Measurements from ENCODE around the gene RTKN. TPM values are rescaled to one million over a fixed set of nuclear protein-coding genes. Genes with fewer than 3 reads are reported as not detected.
A peak's percentile ranks its signal among the peaks of the same experiment; 100 is the strongest.

RTKN gene
- total and polyA plus RNA-seq, 2 of the 13 experiments (the other 11 are each of a cell fraction or from before 2014, with no cell fraction given): 159 to 166 TPM

DNA sequence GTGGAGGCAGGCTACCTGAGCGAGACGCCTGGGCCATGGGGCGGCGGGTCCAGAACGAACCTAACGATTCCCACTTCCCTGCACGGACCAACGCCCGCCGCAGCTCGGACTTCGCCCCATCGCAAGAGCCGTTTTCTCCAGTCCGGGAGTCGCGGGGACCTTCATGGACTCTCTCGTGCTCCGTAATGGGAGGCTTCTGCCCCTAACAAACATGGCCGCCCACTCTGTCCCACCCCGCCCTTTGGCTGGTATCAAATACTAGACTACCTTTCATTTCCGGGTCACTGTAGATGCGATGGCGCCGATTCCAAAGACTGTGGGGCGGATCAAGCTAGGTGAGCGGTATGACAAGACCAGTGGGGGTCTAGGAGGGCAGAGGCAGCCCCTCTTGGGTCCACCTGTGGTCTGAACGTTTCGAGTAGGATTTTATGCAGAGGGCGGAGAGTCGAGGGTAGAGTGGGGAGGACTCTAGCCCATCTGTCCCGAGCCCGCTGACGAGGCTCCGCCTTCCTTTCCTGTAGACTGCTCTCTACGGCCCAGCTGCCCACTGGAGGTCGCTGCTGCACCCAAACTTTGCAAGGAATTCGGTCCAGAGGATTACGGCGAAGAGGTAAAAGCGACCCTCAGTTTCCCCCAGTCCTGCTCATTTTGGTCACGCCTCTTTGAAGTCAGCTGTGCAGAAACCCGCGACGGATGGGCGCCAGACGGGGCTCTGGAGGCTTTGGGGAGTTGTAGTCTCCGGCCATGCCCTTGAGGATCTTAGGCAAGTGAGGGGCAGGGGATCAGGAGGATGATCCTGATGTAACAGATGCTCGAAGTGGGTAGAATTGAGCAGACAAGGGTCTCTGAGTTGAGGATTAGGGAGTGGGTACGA lies 41.3 kb upstream of the RTKN start, which contains the start of the genes CCDC142 and TTC31 (continued):
- TF ChIP-seq, protein P1, sequence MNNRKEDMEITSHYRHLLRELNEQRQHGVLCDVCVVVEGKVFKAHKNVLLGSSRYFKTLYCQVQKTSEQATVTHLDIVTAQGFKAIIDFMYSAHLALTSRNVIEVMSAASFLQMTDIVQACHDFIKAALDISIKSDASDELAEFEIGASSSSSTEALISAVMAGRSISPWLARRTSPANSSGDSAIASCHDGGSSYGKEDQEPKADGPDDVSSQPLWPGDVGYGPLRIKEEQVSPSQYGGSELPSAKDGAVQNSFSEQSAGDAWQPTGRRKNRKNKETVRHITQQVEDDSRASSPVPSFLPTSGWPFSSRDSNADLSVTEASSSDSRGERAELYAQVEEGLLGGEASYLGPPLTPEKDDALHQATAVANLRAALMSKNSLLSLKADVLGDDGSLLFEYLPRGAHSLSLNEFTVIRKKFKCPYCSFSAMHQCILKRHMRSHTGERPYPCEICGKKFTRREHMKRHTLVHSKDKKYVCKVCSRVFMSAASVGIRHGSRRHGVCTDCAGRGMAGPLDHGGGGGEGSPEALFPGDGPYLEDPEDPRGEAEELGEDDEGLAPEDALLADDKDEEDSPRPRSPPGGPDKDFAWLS (CRISPR knock-in tag; IDR thresholded peaks at IDR 0.05; ENCODE audit: borderline replicate concordance): no peak; the same call in 1 of the 2 replicates
- no peak; the same call in 1 of the 2 replicates for TF ChIP-seq ZNF274 (CRISPR knock-in tag; IDR thresholded peaks at IDR 0.05)
- peak; percentile 91 for TF ChIP-seq ZNF891 (CRISPR knock-in tag; IDR thresholded peaks at IDR 0.05)
- peak; percentile 86; the same call in 1 of the 2 replicates for TF ChIP-seq SNAPC2 (CRISPR knock-in tag; IDR thresholded peaks at IDR 0.05)
- TF ChIP-seq SAP130 (CRISPR knock-in tag; IDR thresholded peaks at IDR 0.05; ENCODE audit: low read depth): peak; percentile 99
- no peak for TF ChIP-seq ZNF598 (CRISPR knock-in tag; IDR thresholded peaks at IDR 0.05; ENCODE audit: borderline replicate concordance)
- peak; percentile 7; the same call in 1 of the 2 replicates for TF ChIP-seq ZNF468 (CRISPR knock-in tag; IDR thresholded peaks at IDR 0.05)
- no peak for TF ChIP-seq ZNF549 (CRISPR knock-in tag; IDR thresholded peaks at IDR 0.05)
- no peak for TF ChIP-seq CHD2 (IDR thresholded peaks at IDR 0.05; ENCODE audit: low read depth, low read length)
- peak; percentile 96 for TF ChIP-seq KLF12 (CRISPR knock-in tag; IDR thresholded peaks at IDR 0.05; ENCODE audit: borderline replicate concordance)
- TF ChIP-seq NFRKB (IDR thresholded peaks at IDR 0.05): peak; percentile 59; the same call in 1 of the 2 replicates
- no peak for TF ChIP-seq SP140L (CRISPR knock-in tag; IDR thresholded peaks at IDR 0.05; ENCODE audit: borderline replicate concordance)
- peak; percentile 51; the same call in 1 of the 2 replicates for TF ChIP-seq ARNT2 (CRISPR knock-in tag; IDR thresholded peaks at IDR 0.05; ENCODE audit: low read depth)
- TF ChIP-seq FOXM1 (CRISPR knock-in tag; IDR thresholded peaks at IDR 0.05): no peak
- TF ChIP-seq ZNF510 (CRISPR knock-in tag; IDR thresholded peaks at IDR 0.05; ENCODE audit: low read depth): peak; percentile 64; the same call in 1 of the 2 replicates
- TF ChIP-seq FOXP1 (IDR thresholded peaks at IDR 0.05): no peak
- 0 out of 2 replicates have a peak, but pooled peaks have one; percentile 4 for TF ChIP-seq FOXP1 (CRISPR knock-in tag; IDR thresholded peaks at IDR 0.05)
- TF ChIP-seq ZNF24 (IDR thresholded peaks at IDR 0.05): no peak
- peak; percentile 36; the same call in 1 of the 2 replicates for TF ChIP-seq ZNF607 (CRISPR knock-in tag; IDR thresholded peaks at IDR 0.05; ENCODE audit: borderline replicate concordance)
- TF ChIP-seq, protein P2, sequence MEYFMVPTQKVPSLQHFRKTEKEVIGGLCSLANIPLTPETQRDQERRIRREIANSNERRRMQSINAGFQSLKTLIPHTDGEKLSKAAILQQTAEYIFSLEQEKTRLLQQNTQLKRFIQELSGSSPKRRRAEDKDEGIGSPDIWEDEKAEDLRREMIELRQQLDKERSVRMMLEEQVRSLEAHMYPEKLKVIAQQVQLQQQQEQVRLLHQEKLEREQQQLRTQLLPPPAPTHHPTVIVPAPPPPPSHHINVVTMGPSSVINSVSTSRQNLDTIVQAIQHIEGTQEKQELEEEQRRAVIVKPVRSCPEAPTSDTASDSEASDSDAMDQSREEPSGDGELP (IDR thresholded peaks at IDR 0.05; ENCODE audit: borderline replicate concordance, low read depth): 0 out of 2 replicates have a peak, but pooled peaks have one; percentile 15
- TF ChIP-seq, protein P3, sequence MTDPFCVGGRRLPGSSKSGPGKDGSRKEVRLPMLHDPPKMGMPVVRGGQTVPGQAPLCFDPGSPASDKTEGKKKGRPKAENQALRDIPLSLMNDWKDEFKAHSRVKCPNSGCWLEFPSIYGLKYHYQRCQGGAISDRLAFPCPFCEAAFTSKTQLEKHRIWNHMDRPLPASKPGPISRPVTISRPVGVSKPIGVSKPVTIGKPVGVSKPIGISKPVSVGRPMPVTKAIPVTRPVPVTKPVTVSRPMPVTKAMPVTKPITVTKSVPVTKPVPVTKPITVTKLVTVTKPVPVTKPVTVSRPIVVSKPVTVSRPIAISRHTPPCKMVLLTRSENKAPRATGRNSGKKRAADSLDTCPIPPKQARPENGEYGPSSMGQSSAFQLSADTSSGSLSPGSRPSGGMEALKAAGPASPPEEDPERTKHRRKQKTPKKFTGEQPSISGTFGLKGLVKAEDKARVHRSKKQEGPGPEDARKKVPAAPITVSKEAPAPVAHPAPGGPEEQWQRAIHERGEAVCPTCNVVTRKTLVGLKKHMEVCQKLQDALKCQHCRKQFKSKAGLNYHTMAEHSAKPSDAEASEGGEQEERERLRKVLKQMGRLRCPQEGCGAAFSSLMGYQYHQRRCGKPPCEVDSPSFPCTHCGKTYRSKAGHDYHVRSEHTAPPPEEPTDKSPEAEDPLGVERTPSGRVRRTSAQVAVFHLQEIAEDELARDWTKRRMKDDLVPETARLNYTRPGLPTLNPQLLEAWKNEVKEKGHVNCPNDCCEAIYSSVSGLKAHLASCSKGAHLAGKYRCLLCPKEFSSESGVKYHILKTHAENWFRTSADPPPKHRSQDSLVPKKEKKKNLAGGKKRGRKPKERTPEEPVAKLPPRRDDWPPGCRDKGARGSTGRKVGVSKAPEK (CRISPR knock-in tag; IDR thresholded peaks at IDR 0.05; ENCODE audit: borderline replicate concordance): no peak
- TF ChIP-seq KLF6 (CRISPR knock-in tag; IDR thresholded peaks at IDR 0.05): peak; percentile 78; the same call in 1 of the 2 replicates
- no peak for TF ChIP-seq ZNF180 (CRISPR knock-in tag; IDR thresholded peaks at IDR 0.05; ENCODE audit: borderline replicate concordance, low read depth)
- peak; percentile 43; the same call in 1 of the 2 replicates for TF ChIP-seq MED13 (CRISPR knock-in tag; IDR thresholded peaks at IDR 0.05)
- peak; percentile 84 for TF ChIP-seq ATF1 (CRISPR knock-in tag; IDR thresholded peaks at IDR 0.05)
- TF ChIP-seq ZNF788 (CRISPR knock-in tag; IDR thresholded peaks at IDR 0.05; ENCODE audit: borderline replicate concordance): peak; percentile 81
